HTR-8/SVneo (cell line): Measurements from ENCODE around the gene HARS1.
A peak's percentile ranks its signal among the peaks of the same experiment; 100 is the strongest.
"Not testable (repeated sequence)": the region's sequence is repeated elsewhere in the genome, so short reads cannot be mapped to it uniquely, and the experiment has no call there.

Experiments used
- DNase-seq: peaks from one replicate; pipeline ENCODE4 v3.0.0; 2011; ENCODE audit warnings: low spot score, mixed read lengths; ENCODE audit not compliant: insufficient read length
- FAIRE-seq: peaks from 2 replicates; lab custom pipeline; 2011; peaks lifted over from hg19 to GRCh38; lab: Jason Lieb, UNC

HARS1 gene

DNA sequence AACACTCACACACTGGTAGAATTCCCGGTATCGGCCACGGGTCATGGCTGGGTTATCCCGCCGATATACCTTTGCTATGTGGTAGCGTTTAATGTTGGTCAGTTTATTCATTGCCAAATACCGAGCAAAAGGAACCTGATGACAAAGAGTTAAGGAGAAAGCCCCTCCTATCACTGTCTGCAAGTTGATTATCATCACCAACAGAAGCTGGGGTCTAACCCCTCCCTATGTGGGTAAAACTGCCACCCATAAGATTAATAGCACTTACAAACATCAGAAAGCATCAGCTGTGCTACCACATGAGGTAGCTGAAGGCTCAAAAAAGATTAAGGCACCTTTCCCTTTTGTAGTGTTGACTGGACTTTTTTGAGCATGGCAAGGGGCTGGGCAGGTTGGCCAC is 12.2 kb downstream of the HARS1 start:
- no peak for DNase-seq
- FAIRE-seq = no peak

DNA sequence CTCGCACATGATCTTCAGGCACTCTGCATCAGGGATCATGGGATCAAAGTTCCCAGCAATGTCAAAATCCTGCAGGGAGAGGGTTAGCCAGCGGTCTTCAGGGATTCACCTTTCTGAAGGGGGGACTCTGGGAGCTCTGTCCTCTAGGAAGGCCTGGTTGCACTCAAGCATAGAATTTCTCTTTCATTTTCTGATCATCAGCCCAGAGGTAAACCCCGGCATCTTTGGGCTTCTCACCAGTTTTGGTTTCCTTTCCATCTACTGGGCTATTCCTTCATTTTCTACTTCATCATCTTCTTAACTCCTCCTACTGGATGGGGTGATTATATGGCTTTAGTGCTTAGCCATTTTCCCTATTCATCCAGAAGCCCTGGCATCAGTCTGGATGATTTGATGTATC is 13.2 kb downstream of the HARS1 start:
- FAIRE-seq = no peak
- DNase-seq = no peak

DNA sequence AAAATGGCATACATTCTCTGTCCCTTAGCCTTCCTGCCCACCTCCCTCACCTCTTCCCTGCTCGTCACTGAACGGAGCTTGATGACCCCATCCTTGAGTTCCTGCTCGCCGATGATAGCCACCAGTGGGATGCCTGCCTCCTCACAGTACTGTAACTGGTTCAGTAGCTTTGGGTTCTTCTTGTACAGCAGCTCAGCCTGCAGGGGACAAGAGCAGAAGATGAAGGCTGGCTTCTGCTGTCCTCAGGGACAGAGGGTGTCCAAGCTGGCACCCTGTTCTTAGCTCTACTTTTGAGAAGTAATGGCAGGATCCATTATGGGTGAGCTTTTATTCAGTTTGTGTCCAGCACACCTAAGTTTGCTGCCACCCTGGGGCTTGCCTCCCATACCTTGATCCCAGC is 16.5 kb downstream of the HARS1 start:
- no peak for FAIRE-seq
- no peak for DNase-seq

DNA sequence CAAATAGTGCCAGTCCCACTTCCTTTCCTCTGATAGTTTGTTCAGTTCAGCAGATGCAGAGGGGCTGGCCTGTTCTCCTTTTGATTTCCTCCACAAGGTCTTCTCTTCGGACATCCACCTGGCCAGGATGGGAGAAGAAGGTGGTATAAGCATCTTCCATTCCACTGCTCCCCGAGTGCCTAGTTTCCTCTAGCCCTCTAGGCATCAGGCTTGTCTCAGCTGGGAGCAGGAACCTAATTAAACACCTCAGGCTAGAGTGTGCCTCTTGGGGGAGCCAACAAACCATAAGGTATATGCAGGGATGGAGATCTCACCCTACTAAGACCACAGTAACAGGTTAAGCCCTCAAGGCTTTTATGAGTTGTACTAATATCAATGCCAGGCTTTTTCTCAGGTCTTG is 17.0 kb downstream of the HARS1 start:
- FAIRE-seq (no peak), DNase-seq (no peak)

DNA sequence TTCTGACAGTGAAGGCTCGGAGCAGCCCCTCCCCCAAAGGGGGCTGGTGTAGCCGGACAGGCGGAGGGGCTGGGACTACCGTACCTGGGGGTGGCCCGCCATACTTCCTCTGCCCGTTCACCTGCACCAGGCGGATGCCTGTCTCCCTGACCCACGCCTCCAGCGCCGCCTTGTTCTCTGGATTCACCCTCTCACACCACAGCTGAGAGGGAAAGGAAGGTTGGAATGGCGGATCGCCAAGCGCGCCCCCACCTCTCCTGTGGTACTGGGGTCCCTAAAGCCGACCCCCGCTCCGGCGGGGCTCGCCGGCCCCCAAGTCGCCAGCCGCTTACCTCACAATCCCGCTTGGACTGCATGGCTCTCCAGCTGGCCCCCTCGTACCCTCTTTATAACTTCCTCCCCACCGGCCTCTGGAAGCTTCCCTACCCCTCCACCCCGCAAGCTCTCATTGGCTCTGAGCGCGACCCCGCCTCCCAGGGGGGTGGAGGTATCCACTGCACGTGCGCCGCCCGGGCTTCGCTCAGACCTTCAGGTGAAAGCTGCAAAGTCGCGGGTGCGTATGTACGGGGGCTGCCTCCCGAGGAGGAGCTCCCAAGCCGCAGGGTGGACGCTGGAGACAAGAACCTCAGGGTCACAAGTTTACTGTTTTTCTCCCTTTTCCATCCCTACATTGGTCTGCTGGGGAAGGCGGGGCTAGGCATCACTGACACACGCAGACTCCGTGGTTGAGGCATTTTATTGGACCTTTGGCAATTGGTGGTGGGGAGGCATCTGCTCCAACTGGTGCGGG is 17.8 kb downstream of the HARS1 start, which contains the start of gene DND1:
Gene DND1, minus strand, starts transcription at position 390 of the 790 bp plus-strand sequence. Its CDS starts 34 bp downstream, at position 356.
- no peak for FAIRE-seq
- no peak for DNase-seq

DNA sequence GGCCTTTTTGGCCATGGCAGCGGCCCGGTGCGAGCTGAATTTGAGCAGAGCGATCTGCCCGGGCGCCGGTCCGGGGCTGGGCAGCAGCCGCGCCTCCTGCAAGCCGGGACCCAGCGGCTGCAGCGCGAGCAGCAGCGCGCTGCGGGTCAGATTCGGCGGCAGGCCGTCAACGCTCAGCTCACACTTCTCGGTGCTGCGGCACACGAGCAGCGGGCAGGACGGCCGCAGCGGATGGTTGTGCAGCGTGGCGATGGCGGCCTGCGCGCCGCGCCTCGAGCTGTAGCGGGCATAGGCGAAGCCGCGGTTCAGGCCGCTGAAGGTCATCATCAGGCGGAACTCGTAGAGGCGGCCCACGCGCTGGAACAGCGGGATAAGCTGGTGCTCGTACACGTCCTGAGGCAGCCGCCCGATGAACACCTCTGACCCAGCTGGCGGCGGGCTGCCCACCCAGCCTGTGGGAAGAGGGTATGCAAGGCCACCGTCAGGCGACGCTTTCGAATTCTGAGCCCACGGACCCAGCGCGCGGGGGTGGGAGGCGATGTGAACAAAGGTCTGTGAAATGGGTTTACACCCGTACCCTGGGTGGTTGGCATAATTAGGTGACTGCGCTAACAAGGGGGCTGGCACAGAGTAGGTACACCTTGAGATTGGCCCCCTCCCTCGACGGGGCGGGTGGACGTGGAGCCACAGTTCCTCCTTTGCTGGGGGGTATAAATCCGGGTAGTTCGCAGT is 18.5 kb downstream of the HARS1 start:
- DNase-seq (no peak), FAIRE-seq (no peak)

DNA sequence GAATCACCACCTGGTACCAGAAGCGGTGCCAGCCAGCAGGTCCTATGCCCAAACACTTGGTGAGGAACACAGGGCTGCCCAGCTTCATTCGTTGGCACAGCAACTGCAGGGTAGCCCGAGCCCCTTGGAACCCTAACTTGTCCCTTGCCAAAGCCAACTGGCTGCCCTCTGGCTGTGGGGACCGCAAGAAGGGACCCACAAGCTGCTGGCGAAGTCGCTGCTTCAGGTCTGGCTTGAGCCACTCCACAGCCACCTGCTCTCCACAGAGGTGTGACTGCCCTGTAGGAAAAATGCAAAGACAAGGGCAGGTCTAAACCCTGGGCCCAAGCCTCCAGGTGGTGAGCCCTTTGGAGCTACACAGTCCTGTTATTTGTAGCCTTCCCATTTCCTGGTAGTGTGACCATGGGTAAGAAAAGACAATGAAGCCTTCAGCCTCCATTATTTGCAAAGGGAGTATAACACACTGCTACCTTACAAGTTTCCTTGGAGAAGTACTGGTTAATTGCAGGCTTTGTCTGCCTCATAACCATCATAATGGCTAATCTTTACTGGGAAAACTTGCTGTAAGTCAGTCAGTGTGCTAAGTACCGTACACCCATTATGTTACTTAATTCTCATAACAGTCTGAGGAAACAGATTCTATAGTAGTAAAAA is 19.6 kb downstream of the HARS1 start:
- peak; percentile 54 for FAIRE-seq

DNA sequence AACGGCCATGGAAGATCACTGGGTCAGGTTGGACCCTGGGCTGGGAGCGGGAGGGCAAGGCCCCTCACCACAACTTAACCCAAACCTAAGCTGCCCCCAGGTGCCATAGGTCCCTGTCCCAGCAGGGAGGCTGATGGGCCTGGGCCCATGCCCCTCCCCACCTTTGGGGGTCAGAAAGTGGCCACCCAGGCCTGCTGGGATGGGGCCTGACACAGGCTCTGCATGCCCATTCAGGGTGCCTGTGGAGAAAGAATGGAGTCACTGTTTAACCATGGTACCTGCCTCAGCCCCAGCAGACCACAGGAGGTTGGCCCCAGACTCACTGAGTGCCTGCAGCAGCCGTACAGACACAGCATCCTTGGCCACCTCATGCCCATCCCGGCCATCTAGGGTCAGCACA is 20.1 kb downstream of the HARS1 start:
- FAIRE-seq, DNase-seq: not testable (repeated sequence)

More for the DNA sequence above, 19.6 kb downstream of the HARS1 start:
- DNase-seq = no peak

DNA sequence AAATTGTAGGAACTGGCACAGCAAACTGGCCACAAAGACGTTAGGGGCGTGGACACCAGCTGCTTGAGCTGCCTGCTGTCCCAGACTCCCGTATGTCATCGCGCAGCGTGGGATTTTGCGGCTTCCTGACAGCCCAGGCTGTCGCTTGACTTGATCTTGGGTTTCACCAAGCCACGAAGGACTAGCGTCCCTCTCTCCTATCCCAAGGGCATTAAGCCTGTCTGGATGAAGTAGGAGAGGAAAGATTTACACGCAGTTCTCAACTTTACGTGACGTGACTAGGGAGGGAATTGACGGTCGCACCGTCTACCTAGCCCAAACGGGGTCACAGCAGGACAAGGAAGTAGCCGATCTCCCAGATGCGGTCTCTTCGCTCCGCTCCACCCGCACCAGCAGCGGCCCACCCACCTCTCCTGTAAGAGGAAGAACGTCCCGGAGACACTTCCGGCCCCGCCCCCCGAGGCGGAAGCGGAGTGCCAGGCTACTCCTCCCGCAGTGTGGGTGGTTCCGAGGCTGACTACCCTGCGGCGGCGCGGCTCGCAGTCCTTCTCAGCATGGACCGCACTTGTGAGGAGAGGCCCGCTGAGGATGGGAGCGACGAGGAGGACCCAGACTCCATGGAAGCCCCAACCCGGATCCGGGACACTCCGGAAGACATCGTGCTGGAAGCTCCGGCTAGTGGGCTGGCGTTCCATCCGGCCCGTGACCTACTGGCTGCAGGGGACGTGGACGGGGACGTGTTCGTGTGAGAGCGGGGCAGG is 26.6 kb downstream of the HARS1 start, which contains the start of gene WDR55:
Gene WDR55, plus strand, starts transcription at position 546 of the 761 bp plus-strand sequence. Its CDS starts 9 bp downstream, at position 555.
- FAIRE-seq (no peak), DNase-seq (peak; percentile 96)

DNA sequence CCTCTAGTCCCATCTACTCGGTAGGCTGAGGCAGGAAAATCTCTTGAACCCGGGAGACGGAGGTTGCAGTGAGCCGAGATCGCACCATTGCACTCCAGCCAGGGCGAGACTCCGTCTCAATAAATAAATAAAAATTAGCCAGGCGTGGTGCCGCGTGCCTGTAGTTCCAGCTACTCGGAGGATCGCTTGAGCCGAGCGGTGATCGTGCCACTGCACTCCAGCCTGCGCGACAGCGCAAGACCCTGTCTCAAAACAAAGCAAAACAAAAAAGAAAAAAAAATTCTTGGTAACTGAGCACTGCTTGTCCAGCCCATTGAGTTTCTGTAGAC is 27.2 kb downstream of the HARS1 start:
- no peak for FAIRE-seq
- DNase-seq = no peak

DNA sequence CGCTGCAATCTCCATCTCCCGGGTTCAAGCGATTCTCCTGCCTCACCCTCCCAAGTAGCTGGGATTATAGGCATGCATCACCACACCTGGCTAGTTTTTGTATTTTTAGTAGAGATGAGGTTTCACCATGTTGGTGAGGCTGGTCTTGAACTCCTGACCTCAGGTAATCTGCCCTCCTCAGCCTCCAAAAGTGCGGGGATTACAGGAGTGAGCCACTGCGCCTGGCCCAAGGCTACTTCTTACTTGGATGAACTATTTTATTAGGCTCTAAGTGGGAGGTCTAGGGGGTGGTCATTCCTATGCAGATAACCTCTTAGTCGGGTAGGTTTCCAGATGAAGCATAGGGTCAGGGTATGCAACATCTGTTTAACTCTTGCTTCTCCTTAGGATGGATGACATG is 30.8 kb downstream of the HARS1 start:
- FAIRE-seq, DNase-seq: not testable (repeated sequence)

DNA sequence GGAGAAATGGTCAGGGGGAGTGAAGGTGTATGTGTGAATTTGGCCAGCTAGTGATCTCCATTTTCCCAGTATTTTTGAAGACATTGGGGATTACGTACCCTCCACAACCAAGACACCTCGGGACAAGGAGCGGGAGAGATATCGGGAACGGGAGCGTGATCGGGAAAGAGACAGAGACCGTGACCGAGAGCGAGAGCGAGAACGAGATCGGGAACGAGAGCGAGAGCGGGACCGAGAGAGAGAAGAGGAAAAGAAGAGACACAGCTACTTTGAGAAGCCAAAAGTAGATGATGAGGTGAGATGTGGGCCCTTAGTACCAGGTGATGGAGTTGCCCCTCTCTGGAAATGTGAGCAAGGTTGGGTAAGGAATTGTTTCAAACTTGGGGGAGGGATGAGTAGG is 32.3 kb downstream of the HARS1 start:
- no peak for FAIRE-seq
- no peak for DNase-seq

DNA sequence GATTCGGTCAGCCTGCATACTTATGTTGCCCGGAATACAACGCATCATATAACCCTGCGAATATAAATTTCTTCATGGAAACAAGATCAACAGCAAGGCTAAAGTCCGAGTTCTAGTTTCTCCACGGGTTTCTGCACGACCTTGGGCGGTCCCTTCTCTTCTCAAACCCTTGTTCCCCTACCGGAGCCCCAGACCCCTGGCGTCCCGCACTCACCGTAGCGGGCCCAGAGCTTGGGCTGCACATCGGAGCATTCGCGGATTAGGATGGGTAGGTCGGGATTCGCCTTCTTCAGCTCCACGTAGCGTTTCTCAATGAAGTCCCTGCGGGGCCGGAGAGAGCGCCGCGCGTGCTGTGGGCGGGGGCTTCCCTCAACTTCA is 44.1 kb downstream of the HARS1 start:
- FAIRE-seq (no peak), DNase-seq (no peak)

DNA sequence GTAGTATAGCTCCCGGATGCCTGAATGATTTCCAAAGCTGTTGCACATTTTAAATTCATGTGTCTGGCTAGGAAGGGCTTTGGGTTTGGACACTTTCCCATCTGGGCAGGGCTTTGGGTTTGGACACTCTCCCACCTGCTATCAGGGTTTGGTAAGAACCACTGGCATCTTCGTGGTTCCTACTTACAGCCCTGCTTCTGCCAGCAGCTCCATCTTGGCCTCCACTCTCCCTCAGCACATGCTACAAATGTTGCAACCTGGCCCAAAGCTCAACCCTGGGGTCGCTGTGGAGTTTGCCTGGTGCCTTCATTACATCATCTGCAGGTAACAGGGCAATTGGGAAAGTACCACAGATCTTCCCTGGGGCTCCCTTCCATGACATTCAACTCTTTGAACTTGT is 48.5 kb downstream of the HARS1 start:
- DNase-seq (no peak), FAIRE-seq (no peak)

DNA sequence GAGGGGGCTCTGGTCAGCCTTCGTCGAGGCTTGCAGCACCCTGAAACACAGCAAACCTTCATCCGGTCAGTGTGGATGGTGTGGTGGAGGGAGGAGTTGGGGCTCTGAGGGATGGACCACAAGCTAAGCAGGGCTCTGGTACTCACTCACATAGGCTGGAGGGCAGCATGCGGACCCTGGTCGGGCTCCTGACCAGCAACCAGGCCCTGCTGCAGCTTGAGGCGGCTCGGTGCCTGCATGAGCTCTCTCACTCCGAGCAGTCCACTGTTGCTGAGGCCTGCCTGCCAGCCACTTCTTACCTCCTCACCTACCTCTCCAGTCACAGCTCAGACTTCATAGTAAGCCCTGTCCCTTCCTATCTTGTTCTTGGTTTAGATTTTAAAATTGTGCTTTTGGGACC is 49.5 kb downstream of the HARS1 start:
- FAIRE-seq (no peak), DNase-seq (no peak)

DNA sequence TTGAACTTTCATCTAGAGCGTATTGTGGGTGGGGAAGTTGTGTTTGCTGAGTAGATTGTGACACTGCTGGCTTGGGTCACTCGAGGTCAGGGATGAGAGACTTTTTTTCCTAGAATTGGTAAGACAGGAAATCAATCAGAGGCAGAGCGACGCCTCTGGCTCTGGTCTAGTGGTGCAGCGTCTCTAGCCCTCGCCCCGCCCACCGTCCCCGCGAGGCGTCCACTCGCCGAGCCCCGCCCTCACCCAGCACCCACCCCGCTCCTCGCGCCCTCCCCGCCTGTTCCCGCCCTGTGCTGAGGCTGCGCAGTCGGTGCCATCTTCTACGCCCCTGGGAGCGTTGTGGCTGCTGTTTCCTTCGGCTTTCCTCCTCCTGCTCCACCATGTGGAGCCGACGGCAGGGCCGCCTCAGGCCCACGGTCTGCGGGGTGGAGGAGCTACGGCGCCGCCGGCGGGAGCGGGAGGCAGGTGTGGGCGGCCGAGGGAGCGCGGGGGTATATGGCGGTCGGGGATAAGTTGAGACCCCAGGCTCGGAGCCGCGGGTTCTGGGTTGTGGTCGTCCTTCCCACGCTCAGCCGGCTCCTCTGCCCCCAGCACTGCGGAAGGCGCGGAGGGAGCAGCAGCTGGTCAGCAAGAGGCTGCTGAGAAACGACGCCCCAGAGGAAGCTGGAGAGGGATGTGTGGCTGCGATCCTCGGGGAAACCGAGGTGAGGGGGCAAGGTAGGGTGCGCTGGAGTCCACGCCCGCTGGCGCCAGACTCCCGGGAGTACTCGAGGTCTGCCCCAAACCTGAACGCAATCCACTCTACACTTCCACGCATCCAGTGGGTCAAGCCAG is 51.8 kb downstream of the HARS1 start, which contains the start of gene TMCO6:
Gene TMCO6, plus strand, starts transcription at position 304 of the 834 bp plus-strand sequence. Its CDS starts 77 bp downstream, at position 381.
- peak; percentile 97 for FAIRE-seq

DNA sequence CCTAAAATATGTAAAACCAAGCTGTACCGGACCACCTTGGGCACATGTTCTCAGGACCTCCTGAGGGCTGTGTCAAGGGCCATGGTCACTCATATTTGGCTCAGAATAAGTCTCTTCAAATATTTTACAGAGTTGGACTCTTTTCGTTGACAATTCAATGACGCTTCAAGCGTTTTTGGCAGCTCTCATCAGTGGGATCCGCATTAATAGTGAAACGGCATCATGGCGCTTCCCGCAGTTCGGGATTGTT is 52.3 kb downstream of the HARS1 start:
- not testable (repeated sequence) for DNase-seq, FAIRE-seq

More for the DNA sequence above, 51.8 kb downstream of the HARS1 start, which contains the start of gene TMCO6:
- peak; percentile 96 for DNase-seq

DNA sequence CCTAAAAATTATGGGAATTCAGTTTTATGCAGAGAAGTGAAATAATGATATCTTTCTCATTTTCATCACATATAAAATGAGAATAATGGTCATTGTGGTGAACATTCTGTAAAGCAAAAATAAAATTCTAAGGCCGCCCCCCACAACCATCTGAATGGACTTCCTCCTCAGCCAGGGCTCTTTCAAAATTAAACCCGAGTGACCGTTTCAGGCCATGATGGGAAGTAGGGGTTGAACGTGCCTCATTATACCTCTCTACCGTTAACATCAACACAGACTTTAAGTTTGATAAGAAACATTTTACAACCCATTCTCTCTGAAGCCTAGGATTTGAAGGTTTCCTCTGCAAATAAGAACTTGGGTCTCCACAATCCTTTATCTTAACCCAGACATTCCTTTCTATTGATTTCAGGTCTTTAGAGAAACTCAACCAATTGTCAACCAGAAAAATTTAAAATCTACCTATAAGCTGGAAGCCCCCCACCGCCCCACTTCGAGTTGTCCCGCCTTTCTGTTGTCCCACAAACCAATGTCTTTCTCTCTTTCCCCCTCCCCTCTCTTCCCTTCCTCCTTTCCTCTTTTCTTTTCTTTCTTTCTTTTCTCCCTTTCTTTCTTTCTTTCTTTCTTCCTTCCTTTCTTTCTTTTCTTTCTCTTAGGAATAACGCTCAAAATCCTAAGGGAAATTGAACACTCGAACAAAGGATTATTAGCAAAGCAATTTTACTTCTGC is 53.6 kb downstream of the HARS1 start:
- FAIRE-seq (no peak), DNase-seq (no peak)
